ACC112 (cell line): ENCODE measurements around the gene AGFG2.

Experiments
- H2AFZ ChIP-seq: fragments of 200-600 bp; sonication (generic); one replicate; pipeline ENCODE4 v1.6.0; 2017; ENCODE audit warnings: antibody characterized with exemption, low read length; ENCODE audit not compliant: unreplicated experiment
- H3K27ac ChIP-seq: fragments of 200-600 bp; sonication (generic); 2 replicates; pipeline ENCODE4 v1.5.1; 2014; ENCODE audit warnings: low read depth, mild to moderate bottlenecking, antibody characterized with exemption, low read length, moderate library complexity
- H3K27me3 ChIP-seq: fragments of 200-600 bp; sonication (generic); 2 replicates; pipeline ENCODE4 v1.6.1; 2014; ENCODE audit warnings: mild to moderate bottlenecking, antibody characterized with exemption, low read length, moderate library complexity, mixed read lengths; ENCODE audit not compliant: insufficient read depth
- H3K36me3 ChIP-seq: fragments of 200-600 bp; sonication (generic); 2 replicates; pipeline ENCODE4 v1.6.1; 2016; ENCODE audit warnings: mild to moderate bottlenecking, antibody characterized with exemption, low read length, moderate library complexity, mixed read lengths; ENCODE audit not compliant: insufficient read depth
- H3K4me1 ChIP-seq: fragments of 200-600 bp; sonication (generic); one replicate; pipeline ENCODE4 v1.6.1; 2016; ENCODE audit warnings: low read length, mixed read lengths; ENCODE audit not compliant: insufficient read depth, unreplicated experiment, control insufficient read depth
- H3K4me3 ChIP-seq: fragments of 200-600 bp; sonication (generic); 2 replicates; pipeline ENCODE4 v1.5.1; 2014; ENCODE audit warnings: mild to moderate bottlenecking, low read depth, low read length
- H3K79me2 ChIP-seq: fragments of 200-600 bp; sonication (generic); one replicate; pipeline ENCODE4 v1.6.0; 2016; ENCODE audit warnings: low read length; ENCODE audit not compliant: control insufficient read depth, unreplicated experiment, insufficient read depth

AGFG2 gene

DNA sequence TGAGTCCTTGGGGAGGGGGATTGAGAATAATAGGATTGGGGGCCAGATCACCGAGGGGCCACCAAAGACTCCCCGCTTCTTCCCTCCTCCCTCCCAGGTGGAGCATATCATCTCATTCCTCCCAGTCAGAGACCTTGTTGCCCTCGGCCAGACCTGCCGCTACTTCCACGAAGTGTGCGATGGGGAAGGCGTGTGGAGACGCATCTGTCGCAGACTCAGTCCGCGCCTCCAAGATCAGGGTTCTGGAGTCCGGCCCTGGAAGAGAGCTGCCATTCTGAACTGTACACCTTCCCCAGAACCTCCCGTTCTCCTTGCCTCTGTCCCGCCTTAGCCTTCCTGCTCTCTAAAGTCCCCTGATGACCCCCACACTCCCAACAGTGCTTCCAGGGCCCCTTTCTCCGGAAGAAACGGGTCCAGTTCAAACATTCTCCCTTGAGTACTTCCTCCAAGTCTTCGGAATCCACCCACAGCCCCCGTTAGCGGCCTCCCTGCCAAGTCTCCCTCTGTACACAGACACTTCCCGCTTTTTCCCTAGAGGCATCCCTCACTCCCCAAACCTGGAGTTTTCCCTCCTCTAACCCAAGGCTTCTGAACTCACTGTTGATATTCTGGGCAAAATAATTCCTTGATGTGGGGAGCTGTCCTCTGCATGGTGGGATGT, 51.2 kb downstream of the AGFG2 start:
- no peaks in the 10 kb centered on the region for H3K27me3 ChIP-seq
- peaks cover 4% of the 10 kb centered on the region for H3K79me2 ChIP-seq
- no peak overlapping the region for H3K4me3 ChIP-seq
- H3K27ac ChIP-seq = no peak overlapping the region
- no peak overlapping the region for H2AFZ ChIP-seq
- H3K4me1 ChIP-seq = peaks cover 6% of the 10 kb centered on the region
- no peaks in the 10 kb centered on the region for H3K36me3 ChIP-seq

- no peak overlapping the region for H3K4me3 ChIP-seq
- no peaks in the 10 kb centered on the region for H3K36me3 ChIP-seq
- no peak overlapping the region for H3K27ac ChIP-seq
- H2AFZ ChIP-seq = no peak overlapping the region
- no peaks in the 10 kb centered on the region for H3K27me3 ChIP-seq
- no peaks in the 10 kb centered on the region for H3K79me2 ChIP-seq
- peaks cover 6% of the 10 kb centered on the region for H3K4me1 ChIP-seq
Observed at GRCh38 chr7:100591596-100591995, 52.6 kb downstream of the AGFG2 start.

DNA sequence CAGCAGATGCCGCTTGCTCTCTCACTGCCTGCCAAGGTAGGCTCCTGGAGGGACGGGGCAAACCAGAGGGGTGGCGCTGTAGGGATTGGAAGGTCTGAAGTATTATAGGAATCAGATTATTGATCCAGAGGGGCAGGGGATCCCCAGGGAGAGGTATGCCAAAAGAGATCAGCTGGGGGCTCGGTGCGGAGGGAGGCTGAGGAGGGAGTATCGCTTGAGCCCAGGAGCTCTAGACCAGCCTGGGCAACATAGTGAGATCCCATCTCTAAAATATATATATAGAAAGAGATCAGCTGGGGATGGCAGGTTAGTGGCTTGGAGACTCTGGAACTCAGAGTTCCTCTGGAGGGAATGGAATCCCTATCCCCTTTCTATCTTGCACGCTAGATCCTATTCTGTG, 56.2 kb downstream of the AGFG2 start:
- H3K4me1 ChIP-seq = peaks cover 6% of the 10 kb centered on the region
- no peak overlapping the region for H3K27ac ChIP-seq
- H3K79me2 ChIP-seq = no peaks in the 10 kb centered on the region
- no peak overlapping the region for H2AFZ ChIP-seq
- no peaks in the 10 kb centered on the region for H3K36me3 ChIP-seq
- no peaks in the 10 kb centered on the region for H3K27me3 ChIP-seq
- H3K4me3 ChIP-seq = no peak overlapping the region

DNA sequence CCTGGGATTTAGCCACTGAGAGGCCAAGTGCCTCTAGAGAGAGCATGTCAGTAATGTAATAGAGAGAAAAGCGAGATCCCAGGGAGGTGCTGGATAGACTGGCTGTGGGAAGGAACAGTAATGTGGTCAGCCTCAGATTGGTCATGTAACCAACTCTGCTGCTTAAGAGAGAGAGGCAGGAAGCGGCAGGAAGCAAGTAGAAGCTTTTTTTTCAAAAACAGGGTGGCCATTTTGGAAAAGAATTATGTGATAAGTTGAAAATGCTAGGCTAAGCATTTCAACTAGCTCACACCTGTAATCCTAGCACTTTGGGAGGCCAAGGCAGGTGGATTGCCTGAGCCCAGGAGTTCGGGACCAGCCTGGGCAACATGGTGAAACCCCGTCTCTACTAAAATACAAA, 59.4 kb downstream of the AGFG2 start:
- Histone ChIP-seq H2AFZ (no peak overlapping the region), H3K27me3 (no peaks in the 10 kb centered on the region), H3K36me3 (no peaks in the 10 kb centered on the region)

GRCh38 chr7:100599911-100600729, 61.1 kb downstream of the AGFG2 start:
- no peaks in the 10 kb centered on the region for H3K4me1 ChIP-seq
- no peak overlapping the region for H3K4me3 ChIP-seq
- peaks cover 15% of the 10 kb centered on the region for H3K79me2 ChIP-seq
- H3K27ac ChIP-seq = no peak overlapping the region
- no peaks in the 10 kb centered on the region for H3K27me3 ChIP-seq
- no peaks in the 10 kb centered on the region for H3K36me3 ChIP-seq
- no peak overlapping the region for H2AFZ ChIP-seq

More for the DNA sequence above, 59.4 kb downstream of the AGFG2 start:
- H3K4me1 ChIP-seq = no peaks in the 10 kb centered on the region
- H3K27ac ChIP-seq = no peak overlapping the region
- peaks cover 10% of the 10 kb centered on the region for H3K79me2 ChIP-seq
- H3K4me3 ChIP-seq = no peak overlapping the region

DNA sequence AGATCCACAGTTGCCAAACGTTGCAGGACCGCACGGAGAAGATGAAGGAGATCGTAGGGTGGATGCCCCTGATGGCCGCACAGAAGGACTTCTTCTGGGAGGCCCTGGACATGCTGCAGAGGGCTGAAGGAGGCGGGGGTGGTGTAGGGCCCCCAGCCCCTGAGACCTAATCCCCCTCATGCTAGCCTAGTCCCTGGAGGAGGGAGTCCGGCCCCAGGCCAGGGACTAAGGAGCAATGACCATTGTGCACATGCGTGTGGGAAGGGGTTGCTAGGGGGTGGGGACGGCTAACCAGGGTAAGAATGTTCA, 61.7 kb downstream of the AGFG2 start:
- Histone ChIP-seq H3K36me3 (no peaks in the 10 kb centered on the region; the same call in 1 of the 2 replicates), H3K4me1 (no peaks in the 10 kb centered on the region), H2AFZ (no peak overlapping the region), H3K79me2 (peaks cover 15% of the 10 kb centered on the region), H3K4me3 (no peak overlapping the region), H3K27me3 (no peaks in the 10 kb centered on the region), H3K27ac (no peak overlapping the region)

DNA sequence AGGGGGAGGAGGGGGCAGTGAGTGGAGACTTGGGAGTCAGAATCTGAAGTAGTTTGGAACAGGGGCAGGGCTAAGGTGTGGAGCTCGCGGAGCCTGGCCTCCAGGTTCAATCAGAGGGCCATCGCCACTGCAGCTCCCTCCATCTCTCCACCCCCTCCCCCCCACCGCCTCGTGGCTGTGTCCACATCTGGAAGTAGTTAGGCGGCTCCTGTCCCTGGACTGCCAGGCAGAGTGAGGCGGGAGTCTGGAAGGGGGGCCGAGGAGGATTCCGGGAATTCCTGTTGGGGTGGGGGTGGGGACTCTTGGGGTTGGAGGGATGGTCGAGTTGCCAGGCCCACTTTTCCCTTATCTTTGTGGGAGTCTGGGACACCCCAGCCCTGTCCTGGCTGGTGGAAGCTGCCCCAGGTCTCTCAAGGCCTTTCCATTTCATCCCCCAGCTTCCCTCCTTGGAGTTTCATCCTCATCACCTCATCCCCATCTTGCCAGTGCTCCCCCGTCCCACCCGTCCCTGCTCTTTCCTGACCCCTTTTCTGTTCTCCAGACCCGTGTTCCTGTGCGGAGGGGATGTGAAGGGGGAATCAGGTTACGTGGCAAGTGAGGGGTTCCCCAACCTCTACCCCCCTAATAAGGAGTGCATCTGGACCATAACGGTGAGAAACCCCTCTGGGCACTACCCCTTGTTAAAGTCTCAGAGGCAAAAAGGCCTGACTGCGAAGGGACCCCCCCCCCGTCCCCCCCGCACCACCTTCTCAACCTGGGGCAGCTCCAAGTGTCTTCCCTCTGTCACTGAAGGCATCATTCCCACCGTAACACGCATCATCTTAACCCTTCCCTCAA, 64.1 kb downstream of the AGFG2 start:
- Histone ChIP-seq H3K4me3 (peak overlapping the region; percentile 93), H2AFZ (no peak overlapping the region), H3K36me3 (peaks cover 3% of the 10 kb centered on the region), H3K79me2 (peaks cover 15% of the 10 kb centered on the region), H3K4me1 (peaks cover 8% of the 10 kb centered on the region), H3K27me3 (no peaks in the 10 kb centered on the region), H3K27ac (peak overlapping the region; percentile 46)

- H3K4me1 ChIP-seq = peaks cover 8% of the 10 kb centered on the region
- peak overlapping the region; percentile 93 for H3K4me3 ChIP-seq
- H3K79me2 ChIP-seq = peaks cover 15% of the 10 kb centered on the region
- H3K27ac ChIP-seq = peak overlapping the region; percentile 46; the same call in 1 of the 2 replicates
- peaks cover 3% of the 10 kb centered on the region for H3K36me3 ChIP-seq
- H2AFZ ChIP-seq = peak overlapping the region; percentile 35
- H3K27me3 ChIP-seq = no peaks in the 10 kb centered on the region
Observed at GRCh38 chr7:100603726-100604027, 64.7 kb downstream of the AGFG2 start.

GRCh38 chr7:100604028-100604975, 65.3 kb downstream of the AGFG2 start:
- Histone ChIP-seq H3K36me3 (peaks cover 3% of the 10 kb centered on the region), H3K4me3 (peak overlapping the region; percentile 93), H2AFZ (peak overlapping the region; percentile 35), H3K27ac (0 out of 2 replicates have a peak overlapping the region, but pooled peaks have one; percentile 46), H3K4me1 (peaks cover 8% of the 10 kb centered on the region), H3K27me3 (no peaks in the 10 kb centered on the region), H3K79me2 (peaks cover 15% of the 10 kb centered on the region)
